ENCODE results near the gene UBR4. TPM values are rescaled to one million over a fixed set of nuclear protein-coding genes. Genes with fewer than 3 reads are reported as not detected.

UBR4 gene
- total RNA-seq, 1 donor from 2014 or later = 66.1 TPM

- H3K27me3 ChIP-seq (ENCODE audit: control insufficient read depth, insufficient read depth, low read length) = no peaks in the 10 kb centered on the region
- FAIRE-seq (peak; percentile 86), DNase-seq (ENCODE audit: low read depth) (peak; percentile 63)
- no peak for TF ChIP-seq CTCF (IDR thresholded peaks at IDR 0.05; ENCODE audit: insufficient read depth, low read length, severe bottlenecking)
- no peaks in the 10 kb centered on the region for H3K36me3 ChIP-seq (ENCODE audit: control insufficient read depth, insufficient read depth, low read length)
- no peak overlapping the region for H3K4me3 ChIP-seq (ENCODE audit: low read depth, low read length)
Observed at GRCh38 chr1:19033515-19033839, 176.6 kb downstream of the UBR4 start.

GRCh38 chr1:19032701-19033514, 177.2 kb downstream of the UBR4 start:
- DNase-seq (ENCODE audit: low read depth) = no peak
- no peaks in the 10 kb centered on the region for H3K36me3 ChIP-seq (ENCODE audit: control insufficient read depth, insufficient read depth, low read length)
- FAIRE-seq = no peak
- H3K4me3 ChIP-seq (ENCODE audit: low read depth, low read length) = no peak overlapping the region
- H3K27me3 ChIP-seq (ENCODE audit: control insufficient read depth, insufficient read depth, low read length) = no peaks in the 10 kb centered on the region
- no peak for TF ChIP-seq CTCF (IDR thresholded peaks at IDR 0.05; ENCODE audit: insufficient read depth, low read length, severe bottlenecking)

GRCh38 chr1:19032413-19032695, 177.7 kb downstream of the UBR4 start:
- Histone ChIP-seq H3K27me3 (ENCODE audit: control insufficient read depth, insufficient read depth, low read length) (no peaks in the 10 kb centered on the region), H3K4me3 (ENCODE audit: low read depth, low read length) (no peak overlapping the region), H3K36me3 (ENCODE audit: control insufficient read depth, insufficient read depth, low read length) (no peaks in the 10 kb centered on the region)
- no peak for DNase-seq (ENCODE audit: low read depth)
- no peak for TF ChIP-seq CTCF (IDR thresholded peaks at IDR 0.05; ENCODE audit: insufficient read depth, low read length, severe bottlenecking)
- FAIRE-seq = no peak

GRCh38 chr1:19029191-19030085, 180.6 kb downstream of the UBR4 start:
- no peaks in the 10 kb centered on the region for H3K36me3 ChIP-seq (ENCODE audit: control insufficient read depth, insufficient read depth, low read length)
- H3K27me3 ChIP-seq (ENCODE audit: control insufficient read depth, insufficient read depth, low read length) = no peaks in the 10 kb centered on the region
- DNase-seq (ENCODE audit: low read depth) (peak; percentile 68), FAIRE-seq (no peak)
- no peak overlapping the region for H3K4me3 ChIP-seq (ENCODE audit: low read depth, low read length)
- TF ChIP-seq CTCF (IDR thresholded peaks at IDR 0.05; ENCODE audit: insufficient read depth, low read length, severe bottlenecking) = no peak

GRCh38 chr1:19028546-19029129, 181.4 kb downstream of the UBR4 start:
- H3K36me3 ChIP-seq (ENCODE audit: control insufficient read depth, insufficient read depth, low read length) = no peaks in the 10 kb centered on the region

More at GRCh38 chr1:19028546-19029129, 181.4 kb downstream of the UBR4 start:
- TF ChIP-seq CTCF (IDR thresholded peaks at IDR 0.05; ENCODE audit: insufficient read depth, low read length, severe bottlenecking) = no peak
- no peaks in the 10 kb centered on the region for H3K27me3 ChIP-seq (ENCODE audit: control insufficient read depth, insufficient read depth, low read length)
- no peak for DNase-seq (ENCODE audit: low read depth)
- no peak for FAIRE-seq
- H3K4me3 ChIP-seq (ENCODE audit: low read depth, low read length) = no peak overlapping the region
